GM21576 (cell line): ENCODE results near the gene ABHD2.

Source experiments
- ATAC-seq: cut with Tn5 transposase; IDR thresholded peaks from one replicate; pipeline ENCODE4 v1.9.1; 2021; ENCODE audit warnings: mild to moderate bottlenecking, moderate library complexity; ENCODE audit not compliant: unreplicated experiment

Gene ABHD2

DNA sequence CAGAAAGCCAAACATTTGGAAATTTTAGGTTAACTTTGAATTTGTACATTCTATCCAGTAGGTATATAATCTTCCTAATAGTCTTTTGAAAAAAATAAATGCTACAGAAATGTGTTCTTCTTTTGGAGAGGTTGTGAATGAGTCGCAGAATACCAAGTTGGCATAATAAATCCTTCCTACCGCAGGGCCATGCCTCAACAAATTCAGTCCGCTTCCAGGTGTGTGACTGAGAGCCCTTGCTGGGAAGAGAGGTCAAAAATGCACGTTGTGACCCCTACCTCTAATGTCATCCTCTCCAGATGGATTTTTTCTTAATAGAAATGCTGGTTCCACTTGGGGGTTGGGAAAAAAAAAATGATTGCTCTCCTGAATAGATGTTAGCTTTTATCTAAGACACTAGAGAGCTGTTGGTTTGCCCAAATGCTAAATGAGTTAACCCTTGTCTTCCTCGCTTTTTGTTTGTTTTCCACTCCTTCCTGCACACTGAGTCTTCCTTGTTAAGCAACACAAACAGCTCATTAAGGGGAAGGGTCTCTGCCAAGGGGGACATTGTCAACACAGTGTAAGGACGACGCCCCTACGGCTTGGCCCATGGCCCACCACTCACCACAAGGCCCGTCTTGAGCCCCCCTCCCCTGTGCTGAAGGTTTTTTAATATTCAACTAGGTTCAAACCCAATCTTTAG lies 99.2 kb downstream of the ABHD2 start:
- ATAC-seq: no peak

DNA sequence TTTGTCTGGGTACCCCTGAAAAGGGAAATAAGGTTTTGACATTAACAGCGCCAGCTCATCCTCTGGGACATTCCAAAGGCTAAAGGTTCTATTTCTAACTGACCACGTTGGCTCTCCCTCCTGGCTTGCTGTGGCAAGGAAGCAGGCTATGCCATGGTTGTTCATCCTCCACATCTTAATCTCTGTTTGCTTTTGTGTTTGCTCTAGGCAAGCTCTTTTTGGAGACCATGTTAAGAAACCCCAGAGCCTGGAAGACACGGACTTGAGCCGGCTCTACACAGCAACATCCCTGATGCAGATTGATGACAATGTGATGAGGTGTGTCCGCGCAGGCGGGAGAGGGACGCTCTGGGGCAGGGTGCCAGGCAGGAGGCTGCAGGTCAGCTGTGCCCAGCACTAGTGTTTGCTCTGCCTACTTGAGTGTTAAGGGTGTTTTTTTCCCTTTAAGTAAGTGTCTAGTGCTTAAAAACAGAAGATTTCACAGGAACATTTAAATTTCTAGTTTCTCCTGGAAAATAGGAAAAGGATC lies 99.8 kb downstream of the ABHD2 start:
- ATAC-seq: no peak

DNA sequence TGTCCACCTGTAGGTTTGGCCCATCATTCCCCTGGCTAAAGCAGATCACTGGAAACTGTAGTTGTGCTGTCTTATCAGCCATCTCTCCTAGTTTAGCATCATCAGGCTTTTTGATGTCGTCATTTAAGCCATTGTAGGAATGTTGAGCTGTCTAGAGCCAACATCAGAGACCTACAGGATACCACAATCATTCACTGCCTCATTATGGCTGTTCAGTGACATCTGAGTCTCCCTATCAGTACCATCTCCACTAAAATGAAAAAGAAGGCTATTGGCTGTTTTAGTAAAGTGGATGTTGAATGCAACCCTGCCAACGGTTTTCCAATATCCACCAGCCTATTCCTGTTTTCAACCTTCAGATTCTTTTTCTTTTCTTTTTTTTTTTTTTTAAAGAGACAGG lies 103.9 kb downstream of the ABHD2 start:
- ATAC-seq: no peak

DNA sequence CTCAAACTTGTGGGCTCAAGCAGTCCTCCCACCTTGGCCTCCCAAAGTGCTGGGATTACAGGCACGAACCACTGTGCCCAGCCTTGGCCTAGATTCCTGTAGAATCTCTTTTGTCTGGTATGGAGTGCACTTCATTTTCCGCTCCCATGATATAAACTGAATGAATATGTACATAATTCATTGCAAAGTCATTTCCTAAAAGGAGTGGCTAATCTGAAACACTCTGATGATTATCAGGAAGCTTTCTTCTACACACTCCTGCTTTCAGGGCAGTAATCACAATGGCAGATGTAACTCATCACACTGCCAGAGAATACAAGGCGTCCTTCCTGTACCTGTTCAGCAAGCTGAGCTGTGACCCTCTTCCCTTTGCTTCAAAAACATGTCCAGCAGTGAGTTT lies 104.5 kb downstream of the ABHD2 start:
- ATAC-seq: no peak

DNA sequence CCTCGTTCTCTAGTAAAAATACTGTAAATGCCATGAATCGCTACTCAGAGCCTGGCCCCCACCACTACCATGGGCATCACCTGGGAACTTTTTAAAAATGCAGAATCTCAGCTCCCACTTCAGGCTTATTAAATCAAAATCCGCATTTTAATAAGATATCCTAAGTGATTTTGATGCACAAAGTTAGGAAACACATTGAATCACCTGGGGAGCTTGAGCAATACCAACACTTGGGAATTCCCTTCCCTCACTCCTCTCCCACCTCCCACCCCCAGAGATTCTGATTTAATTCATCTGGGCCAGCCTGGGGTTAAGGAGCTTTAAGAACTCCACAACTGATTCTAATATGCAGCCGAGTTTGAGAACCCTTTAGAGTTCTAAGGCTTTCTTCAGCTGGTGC lies 106.4 kb downstream of the ABHD2 start:
- ATAC-seq: no peak

DNA sequence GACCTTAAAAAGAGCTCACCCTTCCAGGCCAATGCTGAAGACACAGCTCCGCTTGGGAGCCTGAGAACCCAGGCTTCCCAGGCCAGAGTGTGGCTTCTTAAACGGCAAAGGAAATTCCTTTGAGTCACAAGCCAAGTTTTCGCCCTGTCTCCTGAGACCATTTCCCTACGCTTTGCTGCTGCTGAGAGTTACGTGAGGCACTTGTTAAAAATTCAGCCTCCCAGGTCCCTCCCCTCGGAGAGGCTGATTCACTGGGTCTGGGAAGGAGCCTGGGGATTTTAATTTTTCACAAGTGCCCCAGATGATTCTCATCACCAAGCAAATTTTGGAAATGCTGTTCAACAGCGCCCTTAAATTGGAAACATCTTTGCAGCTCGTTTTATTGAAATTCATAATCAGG lies 107.6 kb downstream of the ABHD2 start:
- ATAC-seq: no peak

DNA sequence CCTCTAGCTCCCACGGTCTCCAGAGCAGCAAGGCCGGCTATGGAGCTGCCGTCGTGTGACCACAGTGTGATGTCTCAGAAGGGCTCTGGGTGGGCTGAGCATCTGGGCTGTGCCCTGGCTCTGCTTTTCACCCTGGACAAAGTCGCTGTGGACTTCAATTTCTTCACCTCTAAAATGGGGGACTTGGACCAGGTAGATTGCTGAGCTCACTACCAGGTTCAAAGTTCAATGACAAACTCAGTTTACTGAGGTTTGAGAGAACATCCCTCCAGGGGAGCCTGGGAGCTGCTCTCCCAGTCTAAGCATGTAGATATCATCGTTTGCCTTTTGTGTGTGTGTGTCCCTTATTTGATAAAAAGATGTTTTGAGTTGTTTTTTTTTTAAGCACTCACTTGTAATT lies 108.0 kb downstream of the ABHD2 start:
- ATAC-seq: no peak

DNA sequence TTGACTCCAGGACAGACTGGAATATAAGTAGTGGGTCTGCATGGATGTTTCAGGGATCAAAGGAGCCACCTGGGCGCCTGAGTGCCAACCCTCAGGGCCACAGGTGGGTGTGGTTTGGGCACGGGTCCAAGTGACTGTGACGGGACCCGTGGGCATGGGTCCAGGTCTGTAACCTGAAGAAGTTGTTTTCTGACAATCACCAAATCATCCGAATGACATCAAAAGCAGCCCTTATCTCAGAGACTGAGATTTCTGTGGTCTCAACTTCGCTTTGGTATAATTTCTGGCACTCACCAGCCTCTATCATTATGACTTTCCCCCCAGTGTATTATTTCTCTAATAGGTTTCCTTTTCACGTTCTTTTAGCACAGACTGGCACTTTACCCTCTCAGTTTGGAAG lies 108.7 kb downstream of the ABHD2 start:
- no peak for ATAC-seq

DNA sequence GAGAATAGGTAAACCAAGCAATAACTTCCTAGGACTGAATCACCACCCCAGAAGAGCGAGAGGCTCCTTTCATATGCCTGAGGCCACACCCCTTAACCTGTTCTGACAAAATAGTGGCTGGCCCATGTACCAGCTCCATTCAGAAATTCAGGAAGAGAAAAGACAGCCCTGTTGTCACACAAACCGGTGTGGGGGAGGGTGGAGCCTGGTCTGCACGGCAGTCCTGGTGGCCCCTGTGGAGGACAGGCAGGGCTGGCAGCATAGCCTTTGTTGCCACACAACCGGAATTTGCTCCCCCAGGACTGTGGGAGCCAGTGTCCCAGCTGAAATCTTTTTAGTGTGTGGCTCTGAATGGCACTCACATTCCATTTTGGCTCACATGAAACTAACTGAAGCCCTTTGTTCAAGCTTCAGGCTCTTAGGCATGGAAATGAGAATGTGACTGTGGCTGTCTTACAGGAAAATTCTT lies 109.3 kb downstream of the ABHD2 start:
- ATAC-seq: no peak

DNA sequence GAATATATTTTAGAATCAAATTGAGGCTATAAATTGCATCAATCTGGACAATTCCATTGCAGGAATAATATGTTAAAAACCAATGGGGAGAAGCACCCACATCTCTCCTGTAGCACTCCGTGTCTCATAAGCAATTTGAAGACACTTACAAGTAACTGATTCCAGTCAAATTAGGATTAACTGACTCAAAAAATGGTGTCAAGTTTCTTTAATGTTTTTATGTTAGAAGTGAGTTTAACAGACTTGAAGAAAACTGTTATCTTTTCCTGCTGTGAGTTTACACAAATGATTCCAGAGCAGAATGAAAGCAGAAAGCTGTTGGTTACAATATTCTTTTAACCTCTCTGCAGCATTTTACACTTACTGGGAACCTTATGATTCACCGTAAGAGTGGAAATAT lies 109.9 kb downstream of the ABHD2 start:
- ATAC-seq: no peak

DNA sequence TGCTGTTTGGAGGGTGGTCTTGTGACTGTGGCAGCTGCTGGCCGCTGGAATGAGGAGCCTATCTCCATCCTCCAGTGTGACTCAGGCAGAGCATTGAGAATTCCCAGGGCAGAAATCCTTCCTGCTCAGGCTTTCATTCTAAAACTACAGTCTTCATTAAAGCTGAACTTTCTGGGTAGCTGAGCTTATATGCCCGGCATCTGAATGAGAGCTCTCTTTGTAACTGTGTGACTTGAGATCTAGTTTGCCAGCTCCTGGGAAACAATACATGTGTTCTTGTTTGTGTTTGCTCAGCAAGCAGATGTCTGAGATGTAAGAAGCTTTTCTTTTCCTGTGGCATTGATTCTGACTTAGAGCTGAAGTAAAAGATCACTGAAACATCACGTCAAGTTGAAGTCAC lies 110.7 kb downstream of the ABHD2 start:
- no peak for ATAC-seq

DNA sequence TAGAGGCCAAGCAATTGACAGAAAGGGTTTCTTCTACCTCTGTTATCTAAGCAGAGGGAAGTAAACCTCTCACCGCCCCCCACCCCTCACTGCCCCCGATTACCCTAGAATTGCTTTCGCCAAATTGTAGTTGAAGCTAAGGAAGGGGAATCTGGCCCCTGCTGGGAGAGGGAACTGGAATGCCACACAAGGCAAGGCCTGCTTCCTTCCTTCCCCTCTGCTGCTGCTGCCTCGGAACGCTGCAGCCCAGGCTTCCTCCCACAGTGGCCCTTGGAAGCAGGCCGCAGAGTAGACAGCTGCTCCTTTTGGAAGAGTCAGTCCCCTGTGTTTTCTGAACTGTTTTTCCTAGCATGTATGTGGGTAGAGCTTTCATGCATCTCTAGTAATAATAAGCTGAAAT lies 111.5 kb downstream of the ABHD2 start:
- no peak for ATAC-seq

DNA sequence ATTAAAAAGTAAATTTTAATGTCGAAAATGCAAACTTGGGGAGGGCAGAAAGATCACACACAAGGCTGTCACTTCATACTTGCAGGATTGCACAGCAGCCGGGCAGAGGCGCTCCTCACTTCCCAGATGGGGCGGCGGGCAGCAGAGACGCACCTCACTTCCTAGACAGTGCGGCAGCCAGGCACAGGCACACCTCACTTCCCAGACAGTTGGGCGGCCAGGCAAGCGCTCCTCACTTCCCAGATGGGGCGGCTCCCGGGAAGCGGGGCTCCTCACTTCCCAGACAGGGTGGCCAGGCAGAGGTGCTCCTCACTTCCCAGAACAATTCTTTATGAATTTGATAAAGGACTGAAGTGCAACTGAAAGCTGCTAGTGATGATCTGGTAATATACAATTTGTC lies 111.9 kb downstream of the ABHD2 start:
- ATAC-seq: no peak

DNA sequence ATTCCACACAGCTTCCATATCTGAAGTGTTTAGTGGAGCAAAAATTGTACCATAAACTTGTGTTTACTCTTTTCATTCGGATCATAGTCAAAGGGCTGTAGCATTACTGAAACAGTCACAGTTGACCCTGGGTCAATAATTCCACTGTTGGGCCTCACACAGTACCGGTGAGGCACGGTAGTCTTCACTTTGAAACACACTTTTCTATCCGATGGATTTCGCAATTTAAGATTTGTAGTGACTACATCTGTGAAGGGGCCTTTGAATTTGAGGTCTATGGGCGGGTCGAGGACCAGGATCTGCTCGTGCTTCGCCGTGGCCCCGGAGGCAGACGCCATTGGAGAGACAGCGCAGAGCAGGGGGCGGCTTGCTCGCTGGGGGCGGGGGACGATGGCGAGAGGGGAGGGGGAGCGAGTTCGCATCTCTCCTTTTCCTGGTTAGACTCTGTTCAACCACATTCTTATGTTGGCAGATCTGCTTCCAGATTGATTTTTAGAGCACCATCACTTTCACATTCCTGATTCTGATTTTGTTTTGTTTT lies 113.3 kb downstream of the ABHD2 start:
- ATAC-seq: no peak

DNA sequence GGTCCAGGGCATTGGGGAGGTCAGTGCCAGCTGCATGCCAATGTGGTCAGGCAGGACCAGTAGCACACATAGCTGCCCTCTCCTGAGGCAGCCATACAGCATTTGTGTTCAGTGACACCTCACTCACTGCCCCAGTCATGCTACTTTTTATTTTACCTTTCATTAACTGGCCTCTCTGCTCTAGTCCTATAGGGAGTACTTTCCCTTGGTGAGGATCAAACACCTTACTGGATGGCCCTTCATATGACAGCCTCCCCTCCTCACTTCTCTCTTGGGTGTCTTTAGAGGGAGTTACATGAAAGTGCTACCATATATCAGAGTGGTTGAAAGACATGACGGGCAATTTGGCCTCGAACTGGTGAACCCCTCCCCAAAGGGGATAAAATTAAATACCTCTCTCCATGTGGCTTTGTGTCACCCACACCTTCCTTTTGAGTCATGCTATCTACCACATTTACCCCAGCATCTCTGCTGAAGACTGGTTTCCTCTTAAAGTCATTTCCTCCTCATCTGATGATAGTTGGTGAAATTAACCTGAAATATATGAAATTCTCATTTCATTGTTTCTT lies 115.5 kb downstream of the ABHD2 start:
- no peak for ATAC-seq

DNA sequence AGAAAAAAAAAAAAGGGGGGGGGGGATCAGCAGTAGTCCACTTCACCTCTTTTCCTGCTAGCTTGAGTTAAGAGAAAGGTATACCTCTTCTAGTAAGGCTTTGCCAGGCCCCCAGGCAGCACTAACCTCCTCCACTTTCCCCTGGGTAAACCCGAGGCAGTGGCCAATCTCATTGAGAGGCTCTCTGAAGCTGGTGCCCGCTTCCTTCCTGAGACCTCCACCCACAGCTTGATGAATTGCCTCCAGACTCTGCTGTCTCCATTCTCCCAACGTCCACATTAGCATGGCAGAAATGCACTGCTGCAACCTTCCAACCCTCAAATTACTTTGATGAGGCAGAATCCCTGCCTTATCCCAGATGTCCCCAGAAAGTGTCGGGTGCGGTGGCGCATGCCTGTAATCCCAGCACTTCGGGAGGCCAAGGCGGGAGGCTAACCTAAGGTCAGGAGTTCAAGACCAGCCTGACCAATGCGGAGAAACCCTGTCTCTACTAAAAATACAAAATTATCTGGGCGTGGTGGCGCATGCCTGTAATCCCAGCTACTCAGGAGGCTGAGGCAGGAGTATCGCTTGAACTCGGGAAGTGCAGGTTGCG lies 117.8 kb downstream of the ABHD2 start:
- ATAC-seq: no peak

DNA sequence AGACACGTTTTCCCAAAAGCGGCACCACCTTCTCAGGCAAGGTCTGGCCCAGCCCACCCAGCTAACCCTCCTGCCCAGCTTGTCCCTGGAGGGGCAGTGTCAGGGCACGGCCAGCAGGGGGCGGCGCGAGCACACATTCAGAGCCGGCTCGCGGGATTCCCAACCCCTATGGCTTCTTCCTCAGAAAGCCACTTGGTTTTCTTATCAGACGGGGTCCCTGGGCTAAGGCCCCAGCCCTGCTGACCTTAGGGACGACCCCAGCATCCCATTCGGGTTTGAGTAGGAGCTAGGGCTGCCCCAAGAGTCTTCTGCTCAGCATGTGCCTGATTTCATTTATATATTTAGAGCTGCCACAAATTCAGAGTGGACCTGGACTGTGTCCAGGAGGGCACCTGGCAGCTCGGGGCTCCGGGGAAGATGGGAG lies 118.7 kb downstream of the ABHD2 start:
- peak; percentile 85 for ATAC-seq

DNA sequence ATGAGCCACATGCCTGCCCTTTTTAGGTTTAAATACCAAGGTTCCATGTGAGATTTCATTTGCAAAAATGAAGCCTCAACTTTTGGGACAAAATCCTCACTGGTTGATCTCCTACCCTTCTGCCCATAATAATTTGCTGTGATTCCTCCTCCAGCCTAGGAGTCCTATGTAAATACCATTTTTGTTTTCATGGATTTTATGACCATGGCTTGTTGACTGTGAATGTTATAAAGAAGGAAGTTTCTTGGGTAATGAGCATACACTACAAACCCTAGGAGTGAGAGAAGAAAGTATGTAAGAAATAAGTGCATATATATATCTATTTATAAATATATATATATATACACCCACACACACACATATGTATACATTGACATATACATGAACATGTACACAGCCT lies 120.0 kb downstream of the ABHD2 start:
- no peak for ATAC-seq

DNA sequence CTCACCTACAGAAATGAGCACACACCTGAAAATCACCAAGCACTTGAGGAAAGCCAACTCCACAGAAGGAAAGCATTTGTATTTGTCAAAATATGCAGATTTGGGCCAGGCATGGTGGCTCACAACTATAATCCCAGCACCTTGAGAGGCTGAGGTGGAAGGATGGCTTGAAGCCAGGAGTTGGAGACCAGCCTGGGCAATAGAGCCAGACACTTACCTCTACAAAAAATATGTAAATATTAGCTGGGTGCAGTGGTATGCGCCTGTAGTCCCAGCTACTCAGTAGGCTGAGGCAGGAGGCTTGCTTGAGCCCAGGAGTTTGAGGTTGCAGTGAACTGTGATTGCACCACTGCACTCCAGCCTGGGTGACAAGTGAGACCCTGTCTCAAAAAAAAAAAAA lies 120.8 kb downstream of the ABHD2 start:
- no peak for ATAC-seq

DNA sequence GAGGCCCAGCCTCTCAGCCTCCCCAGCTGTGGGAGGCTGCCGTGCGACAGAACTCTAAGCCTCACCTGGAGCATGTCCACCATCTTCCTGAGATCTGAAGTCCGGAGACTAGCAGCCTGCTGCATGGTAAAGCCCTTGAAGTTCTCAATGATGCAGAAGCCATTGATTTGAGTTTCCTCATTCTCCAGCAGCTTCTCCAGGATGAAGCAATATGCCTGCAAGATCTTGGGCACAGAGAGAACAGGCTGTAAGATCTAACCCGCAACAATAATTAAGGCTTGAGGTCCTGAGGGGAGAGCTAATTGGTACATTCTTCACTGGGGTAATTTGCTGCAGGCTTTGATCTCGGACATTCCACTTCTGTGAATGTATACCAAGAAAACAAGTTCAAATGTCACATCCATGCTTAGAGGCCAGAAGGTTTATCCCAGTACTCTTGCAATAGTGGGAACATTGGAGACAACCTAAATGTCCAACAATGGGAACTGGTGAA lies 123.5 kb downstream of the ABHD2 start:
- ATAC-seq: no peak

DNA sequence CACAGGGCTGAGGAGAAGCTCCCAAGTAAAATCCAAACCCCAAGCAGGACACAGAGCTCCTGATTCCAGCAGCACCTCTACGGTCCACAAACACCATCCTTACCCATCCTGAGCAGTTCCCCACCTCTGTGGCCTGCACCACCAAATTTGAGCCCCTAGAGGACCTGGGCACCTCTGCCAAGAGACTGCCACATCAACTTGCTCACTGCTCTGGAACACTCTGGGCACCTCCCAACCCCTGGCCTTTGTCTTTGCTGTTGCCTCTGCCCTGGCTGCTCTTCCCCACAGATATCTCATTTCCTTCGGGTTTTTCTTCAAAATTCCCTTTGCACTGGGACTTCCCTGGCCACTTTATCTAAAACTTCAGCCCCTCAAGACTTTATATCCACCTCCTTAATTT lies 127.4 kb downstream of the ABHD2 start:
- no peak for ATAC-seq

DNA sequence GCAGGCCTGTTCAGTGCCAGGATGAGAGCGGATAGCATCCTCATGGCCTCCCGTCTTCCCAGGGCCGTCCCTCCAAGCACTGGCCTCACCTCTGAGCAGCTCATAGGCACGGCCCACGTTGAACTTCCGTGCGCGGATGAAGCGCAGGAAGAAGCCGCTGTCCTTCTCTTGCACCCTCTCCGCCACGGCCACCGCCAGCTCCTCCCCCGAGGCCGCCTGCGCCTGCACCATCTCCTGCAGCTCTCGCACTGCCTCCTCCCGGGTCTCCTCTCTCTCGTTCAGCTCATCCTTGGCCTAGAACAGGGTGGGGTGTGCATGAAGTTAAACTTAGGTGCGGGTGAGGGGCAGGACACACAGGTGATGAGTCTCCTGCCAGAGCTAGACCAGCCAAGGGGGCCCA lies 128.8 kb downstream of the ABHD2 start:
- no peak for ATAC-seq
